HG03378 (cell line): ENCODE results near the gene TMEM253.

Experiments
- ATAC-seq: cut with Tn5 transposase; IDR thresholded peaks from one replicate; pipeline ENCODE4 v1.9.1; 2021; ENCODE audit warnings: mild to moderate bottlenecking, moderate library complexity; ENCODE audit not compliant: unreplicated experiment

TMEM253 gene

DNA sequence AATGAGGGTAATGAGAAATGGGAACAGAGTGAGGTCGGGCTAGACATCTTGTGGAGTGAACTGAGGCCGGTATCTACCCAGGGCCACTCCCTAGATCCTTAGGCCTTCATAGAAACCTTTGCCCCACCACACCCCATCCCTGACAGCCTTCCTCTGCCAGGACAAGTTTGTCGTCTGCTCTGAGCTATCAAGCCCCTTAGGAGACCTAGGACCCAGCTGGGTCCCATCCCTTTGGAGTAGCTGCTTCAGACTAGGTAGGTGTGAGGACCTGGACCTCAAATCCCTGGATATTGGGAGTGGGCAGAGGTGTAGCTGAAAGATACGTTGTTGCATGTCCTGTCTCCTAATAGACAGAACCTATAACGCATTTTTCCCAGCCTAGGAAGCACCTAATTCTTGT is at the start of gene TMEM253:
TSS of gene TMEM253 (plus strand) at position 136 of the 400 bp plus-strand sequence. CDS start 278 bp downstream, outside the sequence.
- no peak for ATAC-seq

DNA sequence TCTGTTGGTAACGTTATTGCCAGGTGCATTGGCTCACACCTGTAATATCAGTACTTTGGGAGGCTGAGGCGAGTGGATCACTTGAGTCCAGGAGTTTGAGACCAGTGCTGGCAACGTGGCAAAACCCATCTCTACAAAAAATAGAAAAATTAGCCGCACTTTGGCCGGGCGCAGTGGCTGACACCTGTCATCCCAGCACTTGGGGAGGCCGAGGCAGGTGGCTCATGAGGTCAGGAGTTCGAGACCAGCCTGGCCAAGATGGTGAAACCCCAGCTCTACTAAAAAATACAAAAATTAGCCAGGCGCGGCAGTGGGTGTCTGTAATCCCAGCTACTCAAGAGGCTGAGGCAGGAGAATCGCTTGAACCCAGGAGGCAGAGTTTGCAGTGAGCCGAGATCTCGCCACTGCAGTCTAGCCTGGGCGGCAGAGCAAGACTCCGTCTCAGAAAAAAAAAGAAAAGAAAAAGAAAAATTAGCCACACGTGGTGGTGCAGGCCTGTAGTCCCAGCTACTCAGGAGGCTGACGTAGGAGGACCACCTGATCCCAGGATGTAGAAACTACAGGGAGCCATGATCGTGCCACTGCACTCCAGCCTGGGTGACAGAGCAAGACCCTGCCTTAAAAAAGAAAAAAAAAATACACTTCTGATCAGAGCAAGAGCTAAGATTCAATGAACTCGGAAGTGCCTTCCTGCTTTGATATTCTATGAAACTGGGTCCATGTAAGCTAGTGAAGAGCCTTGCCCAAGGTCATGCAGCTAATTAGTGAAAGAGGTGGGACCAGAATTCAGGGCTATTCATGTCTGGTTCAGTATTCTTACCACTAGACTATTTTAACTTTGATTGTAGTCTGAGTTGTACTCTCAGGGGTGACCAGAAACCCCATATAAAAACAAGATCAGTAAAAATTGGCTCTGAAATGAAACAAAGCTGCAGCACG is 47.4 kb upstream of the TMEM253 start:
- no peak for ATAC-seq

GRCh38 chr14:21054123-21054767 is 46.6 kb upstream of the TMEM253 start:
- no peak for ATAC-seq

DNA sequence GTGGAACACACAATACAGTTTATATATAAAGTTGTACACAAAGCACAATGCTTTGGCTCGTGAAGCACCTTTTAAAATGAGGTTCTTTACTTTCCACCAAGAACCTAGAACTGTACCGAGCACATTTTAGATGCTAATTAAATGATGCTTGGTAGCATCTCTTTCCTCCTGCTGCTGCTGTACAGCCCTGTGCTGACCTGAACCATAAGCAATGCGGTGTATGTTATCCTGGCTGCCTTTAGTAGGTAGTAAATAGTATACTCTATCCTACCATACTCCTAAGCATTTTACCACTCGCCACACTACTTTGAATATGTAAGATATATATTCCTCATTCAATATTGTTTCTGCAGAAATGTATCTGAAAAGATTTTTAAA is 46.1 kb upstream of the TMEM253 start:
- ATAC-seq, result no peak

DNA sequence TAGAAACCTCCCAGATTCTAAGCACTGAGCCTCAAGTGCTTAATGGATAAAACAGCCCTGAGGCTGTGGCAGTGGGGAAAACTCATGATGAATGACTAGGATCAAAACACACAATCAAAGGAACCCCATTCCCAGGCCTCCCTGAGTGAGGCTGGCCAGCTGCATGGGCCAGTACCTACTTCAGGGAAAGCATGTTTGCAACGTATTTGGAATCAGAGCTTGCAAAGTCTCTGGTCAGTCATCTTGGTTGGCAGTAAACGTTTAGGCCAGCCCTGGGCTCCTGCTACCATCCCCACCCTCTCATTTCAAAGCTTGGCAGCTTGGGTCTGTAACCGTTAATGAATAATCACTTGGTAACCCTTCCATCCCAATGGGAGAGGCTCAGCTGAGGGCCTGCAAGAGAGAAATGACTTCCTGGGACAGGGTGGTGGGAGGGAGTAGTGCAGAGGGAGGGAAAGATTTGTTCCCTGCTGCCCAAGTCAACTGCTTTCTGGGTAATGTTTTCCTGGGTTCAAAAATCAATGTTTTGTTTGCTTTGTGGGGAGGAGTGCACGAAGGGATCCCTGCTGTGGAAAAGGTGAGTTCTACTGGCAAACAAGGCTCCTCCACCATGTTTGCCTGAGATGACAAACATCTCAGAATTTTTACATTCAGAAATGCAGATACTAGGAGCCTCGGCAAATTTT is 45.3 kb upstream of the TMEM253 start:
- no peak for ATAC-seq

DNA sequence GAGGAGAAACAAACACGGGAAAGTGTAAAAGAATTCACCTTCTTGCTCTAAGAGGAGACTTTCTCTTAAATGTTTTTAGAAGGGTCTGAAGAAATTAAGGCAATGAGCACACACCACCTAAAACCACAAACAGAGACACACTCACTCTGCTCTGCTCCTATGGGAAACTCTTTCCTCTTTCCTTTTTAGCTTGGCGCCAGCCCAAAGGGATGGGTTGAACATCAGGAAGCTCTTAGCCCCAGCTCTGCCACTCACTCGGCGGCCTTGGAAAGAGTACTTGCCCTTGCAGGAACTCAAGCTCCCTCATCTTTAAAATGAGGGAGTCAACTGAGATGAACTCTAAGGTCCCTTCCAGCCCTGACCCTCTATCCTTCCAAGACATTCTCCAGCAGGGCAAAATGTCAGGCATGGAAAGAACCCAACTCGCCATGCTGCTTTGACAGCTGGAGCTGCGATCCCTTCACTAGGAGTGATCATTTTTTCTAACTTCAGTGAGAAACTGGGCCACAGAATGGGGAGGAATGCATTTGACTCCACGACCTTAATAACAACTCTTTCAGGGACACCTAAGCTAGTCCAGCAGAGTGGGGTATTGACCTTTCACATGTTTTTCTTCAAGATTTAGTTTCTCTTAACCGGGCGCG is 44.2 kb upstream of the TMEM253 start:
- no peak for ATAC-seq

GRCh38 chr14:21057803-21058675 is 42.8 kb upstream of the TMEM253 start, which contains the start of gene RNASE8:
Gene RNASE8, plus strand, starts transcription at chr14:21057822. Its CDS starts 71 bp downstream, at chr14:21057893.
- no peak for ATAC-seq

DNA sequence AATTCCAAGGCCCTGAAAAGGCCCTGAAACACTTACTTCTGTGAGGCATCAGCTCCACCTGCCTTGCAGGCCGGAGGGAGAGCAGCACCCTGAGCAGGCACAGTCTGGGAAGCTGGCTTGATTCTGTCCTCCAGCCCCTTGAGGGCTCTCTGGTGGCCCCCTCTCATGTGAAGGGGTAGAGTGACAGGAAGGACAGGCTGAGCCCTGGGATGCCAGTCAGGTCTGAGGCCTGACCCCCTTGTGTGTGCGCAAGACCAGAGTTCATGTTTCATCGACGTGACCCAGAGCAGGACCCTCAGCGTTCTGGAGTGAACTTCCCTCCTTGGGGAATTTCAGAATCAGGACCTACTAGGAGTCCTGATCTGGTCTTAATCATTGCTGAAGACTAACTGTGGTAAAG is 42.0 kb upstream of the TMEM253 start:
- ATAC-seq, result no peak

GRCh38 chr14:21059842-21060613 is 40.8 kb upstream of the TMEM253 start:
- no peak for ATAC-seq

DNA sequence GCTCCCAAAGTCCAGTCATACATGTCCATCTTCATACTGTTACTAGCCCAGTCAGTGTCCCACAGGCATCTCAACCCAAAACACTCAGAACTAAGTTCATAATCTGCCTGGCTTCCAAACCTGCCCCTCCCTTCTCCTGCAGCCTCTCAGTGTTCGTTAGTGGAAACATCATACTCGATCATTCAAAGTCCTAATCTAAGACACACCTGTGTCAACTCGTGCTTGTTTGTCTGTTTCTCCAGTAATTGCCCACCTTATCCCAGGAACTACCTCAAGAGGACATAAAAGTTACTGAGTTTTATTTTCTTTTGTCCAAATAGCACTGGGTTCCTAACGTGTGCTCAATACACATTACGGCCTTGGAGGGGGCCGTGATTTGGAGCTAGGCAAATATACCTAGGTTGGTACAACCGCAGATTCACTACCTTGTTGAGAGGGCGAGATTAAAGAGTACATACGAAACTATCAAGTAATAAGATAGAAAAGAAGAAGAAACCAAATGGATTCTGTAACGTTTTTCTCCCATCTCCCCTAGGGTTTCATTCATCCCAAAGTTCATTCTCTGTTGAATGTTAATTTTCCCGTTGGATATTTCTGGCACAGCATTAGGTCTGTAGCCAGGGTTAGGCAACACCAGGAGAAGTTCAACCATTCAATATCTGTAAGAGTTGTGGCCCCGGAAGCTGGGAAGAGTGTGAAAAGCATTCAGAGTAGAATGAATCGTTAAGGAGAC is 40.1 kb upstream of the TMEM253 start:
- no peak for ATAC-seq

- no peak for ATAC-seq
Observed at GRCh38 chr14:21061347-21061668, 39.6 kb upstream of the TMEM253 start.

- ATAC-seq, result no peak
Observed at GRCh38 chr14:21063479-21063878, 37.4 kb upstream of the TMEM253 start.

- ATAC-seq, result no peak
Observed at GRCh38 chr14:21066882-21067502, 33.9 kb upstream of the TMEM253 start.

GRCh38 chr14:21068521-21069387 is 32.1 kb upstream of the TMEM253 start:
- ATAC-seq, result no peak

DNA sequence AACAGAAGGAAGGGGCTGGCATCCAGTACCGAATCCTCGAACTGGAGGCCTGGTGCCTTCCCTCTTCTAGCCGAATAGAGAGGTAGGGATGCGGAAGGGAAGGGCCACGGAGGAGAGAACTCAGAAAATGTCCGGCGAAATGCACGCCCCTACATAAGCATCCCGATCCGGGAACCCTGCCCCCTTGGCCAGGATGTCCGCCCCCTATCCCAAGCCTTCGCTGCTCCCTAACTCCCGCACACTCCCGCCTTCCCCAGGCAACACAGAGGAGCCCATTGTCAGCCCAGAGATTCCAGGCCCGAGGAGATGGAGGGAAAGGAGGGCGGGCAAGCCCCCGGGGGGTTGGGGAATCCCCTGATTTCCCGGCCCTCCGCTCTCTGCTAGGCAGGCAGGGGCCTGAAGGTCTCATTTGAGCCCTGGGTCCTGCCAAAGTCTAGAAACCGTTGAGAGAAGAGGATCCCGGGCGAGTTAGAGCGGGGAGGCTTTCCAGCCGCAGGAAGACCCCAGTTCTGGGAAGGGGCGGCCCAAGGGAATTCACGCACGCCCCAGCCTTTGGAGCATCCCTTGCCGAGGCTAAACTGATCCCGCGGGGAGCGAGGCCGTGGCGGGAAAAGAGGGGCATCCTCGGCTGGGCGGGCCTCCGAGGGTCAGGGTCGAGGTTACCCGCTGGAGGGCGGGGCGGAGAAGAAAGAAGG is 31.3 kb upstream of the TMEM253 start:
- ATAC-seq, result no peak

DNA sequence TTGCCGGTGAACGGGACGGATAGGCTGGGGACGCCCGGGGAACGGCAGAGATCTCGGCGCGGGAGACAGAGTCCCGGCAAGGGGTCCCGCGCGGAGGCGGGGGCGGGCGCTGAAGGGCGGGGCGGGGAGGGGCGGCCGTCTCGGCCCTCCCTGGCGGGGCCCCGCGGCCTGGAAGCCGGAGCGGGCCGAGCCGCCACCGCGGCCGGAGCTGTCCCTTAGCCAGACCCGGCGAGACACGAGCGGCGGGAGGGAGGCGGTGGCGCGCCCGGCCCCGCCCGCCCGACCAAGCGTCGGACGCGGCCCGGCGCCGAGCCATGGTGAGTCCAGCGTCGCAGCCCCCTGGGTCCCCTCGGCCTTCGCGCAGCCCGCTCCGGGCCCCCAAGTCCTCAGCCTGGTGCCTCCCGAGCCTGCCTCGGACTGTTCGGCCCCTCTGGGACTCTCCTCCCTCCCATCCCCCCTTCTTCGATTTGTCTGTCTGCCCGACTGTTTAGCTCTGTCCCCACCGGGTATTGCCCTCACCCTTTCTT is 30.7 kb upstream of the TMEM253 start, which contains the start of gene ARHGEF40:
TSS of gene ARHGEF40 (plus strand) at position 222 of the 527 bp plus-strand sequence. CDS start at position 315, 93 bp downstream.
- ATAC-seq, result no peak
